ENCODE results near the gene DDX17. TPM values are rescaled to one million over a fixed set of nuclear protein-coding genes. Genes with fewer than 3 reads are reported as not detected.

DDX17 gene
- total and polyA plus RNA-seq, 9 of the 15 experiments (the other 6 are each of a cell fraction or from before 2014, with no cell fraction given), result 17.6 to 421 (median 189) TPM

GRCh38 chr22:38467438-38467903 lies 38.6 kb downstream of the DDX17 start (continued):
- TF ChIP-seq MGA (IDR thresholded peaks at IDR 0.05) (0 out of 2 replicates have a peak, but pooled peaks have one; percentile 26), SP2 (IDR thresholded peaks at IDR 0.05; ENCODE audit: extremely low read depth, low read depth, low read length, poor library complexity, severe bottlenecking) (no peak), RAD21 (CRISPR knock-in tag; conservative IDR thresholded peaks at IDR 0.05 in 1 of 2, IDR thresholded peaks at IDR 0.05 in 1 of 2) (no peak), IFI16 (CRISPR knock-in tag; IDR thresholded peaks at IDR 0.05) (no peak), PHB (CRISPR knock-in tag; IDR thresholded peaks at IDR 0.05) (no peak), ZNF347 (CRISPR knock-in tag; IDR thresholded peaks at IDR 0.05; ENCODE audit: low read depth) (no peak), ZNF143 (CRISPR knock-in tag; IDR thresholded peaks at IDR 0.05) (no peak), L3MBTL2 (IDR thresholded peaks at IDR 0.05) (no peak), ZNF408 (CRISPR knock-in tag; IDR thresholded peaks at IDR 0.05; ENCODE audit: low read depth) (no peak), CTBP1 (IDR thresholded peaks at IDR 0.05; ENCODE audit: borderline replicate concordance) (0 out of 2 replicates have a peak, but pooled peaks have one; percentile 46), BRF1 (IDR thresholded peaks at IDR 0.05; ENCODE audit: borderline replicate concordance, extremely low read depth, insufficient read length) (no peak), CCNT2 (IDR thresholded peaks at IDR 0.05; ENCODE audit: borderline replicate concordance, extremely low read depth, insufficient read length, low read depth, low read length) (no peak), HOXB6 (CRISPR knock-in tag; IDR thresholded peaks at IDR 0.05; ENCODE audit: borderline replicate concordance) (no peak), RFX7 (CRISPR knock-in tag; IDR thresholded peaks at IDR 0.05) (no peak)
